GM23338 (cell line): ENCODE data around the gene COL2A1. TPM values are rescaled to one million over a fixed set of nuclear protein-coding genes. Genes with fewer than 3 reads are reported as not detected.

Experiments used
- ATAC-seq: fragments of 200-7000 bp; cut with Tn5 transposase; 3 replicates; pipeline ENCODE4 v1.9.1; 2020
- DNase-seq: peaks from one replicate; pipeline ENCODE4 v3.0.0-alpha.2; 2015; ENCODE audit warnings: low spot score
- H2AFZ ChIP-seq: fragments of 200-600 bp; sonication (generic); 2 replicates; pipeline ENCODE4 v1.8.0; 2016; ENCODE audit warnings: antibody characterized with exemption, mild to moderate bottlenecking, moderate library complexity
- H3F3A ChIP-seq: fragments of 200-600 bp; sonication (generic); replicated peaks from 2 replicates; pipeline ENCODE4 v1.8.0; 2017; ENCODE audit warnings: antibody characterized with exemption, mixed run types, low read depth
- H3K27ac ChIP-seq: fragments of 200-600 bp; sonication (generic); 2 replicates; pipeline ENCODE4 v1.6.1; 2016; ENCODE audit warnings: low read depth
- H3K27me3 ChIP-seq: fragments of 200-600 bp; sonication (generic); 2 replicates; pipeline ENCODE4 v1.8.0; 2016; ENCODE audit warnings: mild to moderate bottlenecking, mixed run types, moderate library complexity; ENCODE audit not compliant: insufficient read depth
- H3K36me3 ChIP-seq: fragments of 200-600 bp; sonication (generic); 2 replicates; pipeline ENCODE4 v1.8.0; 2016; ENCODE audit warnings: mild to moderate bottlenecking; ENCODE audit not compliant: insufficient read depth
- H3K4me1 ChIP-seq: fragments of 200-600 bp; sonication (generic); 2 replicates; pipeline ENCODE4 v1.8.0; 2016; ENCODE audit warnings: mild to moderate bottlenecking, moderate library complexity; ENCODE audit not compliant: insufficient read depth
- H3K4me2 ChIP-seq: fragments of 200-600 bp; sonication (generic); 2 replicates; pipeline ENCODE4 v1.7.1; 2017; ENCODE audit warnings: mixed run types
- H3K4me3 ChIP-seq: fragments of 200-600 bp; sonication (generic); 2 replicates; pipeline ENCODE4 v1.6.1; 2016; ENCODE audit warnings: mixed run types
- H3K79me2 ChIP-seq: fragments of 200-600 bp; sonication (generic); replicated peaks from 2 replicates; pipeline ENCODE4 v1.8.0; 2017; ENCODE audit warnings: mild to moderate bottlenecking; ENCODE audit not compliant: insufficient read depth
- H3K9me2 ChIP-seq: fragments of 200-600 bp; sonication (generic); 2 replicates; pipeline ENCODE4 v1.8.0; 2017; ENCODE audit not compliant: insufficient read depth
- H4K20me1 ChIP-seq: fragments of 200-600 bp; sonication (generic); replicated peaks from 2 replicates; pipeline ENCODE4 v1.8.0; 2017; ENCODE audit warnings: mild to moderate bottlenecking; ENCODE audit not compliant: insufficient read depth
- H3K27ac Mint-ChIP-seq: 2 replicates; pipeline ENCODE4 v1.8.0; 2020; ENCODE audit warnings: inconsistent platforms, mild to moderate bottlenecking, moderate library complexity, mixed read lengths
- H3K27me3 Mint-ChIP-seq: 3 replicates; pipeline ENCODE4 v1.8.0; 2022; ENCODE audit warnings: low read depth, mild to moderate bottlenecking, moderate library complexity, mixed read lengths, inconsistent platforms; ENCODE audit not compliant: insufficient read depth, poor library complexity
- H3K36me3 Mint-ChIP-seq: 3 replicates; pipeline ENCODE4 v1.8.0; 2021; ENCODE audit warnings: low read depth, mild to moderate bottlenecking, inconsistent platforms, moderate library complexity, mixed read lengths
- H3K4me1 Mint-ChIP-seq: 3 replicates; pipeline ENCODE4 v1.8.0; 2020; ENCODE audit warnings: mild to moderate bottlenecking, inconsistent platforms, mixed read lengths
- H3K4me3 Mint-ChIP-seq: 3 replicates; pipeline ENCODE4 v1.8.0; 2021; ENCODE audit warnings: moderate library complexity, mild to moderate bottlenecking, inconsistent platforms, mixed read lengths
- H3K9me3 Mint-ChIP-seq: 3 replicates; pipeline ENCODE4 v1.8.0; 2020; ENCODE audit warnings: moderate library complexity, mild to moderate bottlenecking, inconsistent platforms, mixed read lengths
- CREB1 ChIP-seq: fragments of 250-450 bp; sonication (Bioruptor Pico); IDR thresholded peaks from 2 replicates; pipeline ENCODE4 v1.5.0; 2020; ENCODE audit warnings: low read depth, mild to moderate bottlenecking, moderate library complexity
- CTCF ChIP-seq, 2 experiments: fragments of 200-600 bp in 1 of 2; sonication (generic) in 1 of 2; conservative IDR thresholded peaks; 2 replicates each; pipeline versions ENCODE4 v1.5.1 to v1.6.1; 2016 to 2017; ENCODE audit warnings: antibody characterized with exemption in 2 of 2, low read depth in 2 of 2, mild to moderate bottlenecking in 2 of 2, moderate library complexity in 1 of 2
- EZH2 ChIP-seq: fragments of 200-600 bp; sonication (generic); IDR thresholded peaks from one replicate; pipeline ENCODE4 v1.8.0; 2017; ENCODE audit warnings: antibody characterized with exemption, mild to moderate bottlenecking, low read depth; ENCODE audit not compliant: unreplicated experiment
- EZH2phosphoT487 ChIP-seq: fragments of 200-600 bp; sonication (generic); IDR thresholded peaks from one replicate; pipeline ENCODE4 v1.8.1; 2018; ENCODE audit warnings: antibody characterized with exemption; ENCODE audit not compliant: unreplicated experiment
- NANOG ChIP-seq: IDR thresholded peaks from 2 replicates; pipeline ENCODE4 v1.6.1; 2016; ENCODE audit warnings: antibody characterized with exemption, borderline replicate concordance
- POLR2AphosphoS5 ChIP-seq: IDR thresholded peaks from 2 replicates; pipeline ENCODE4 v1.6.1; 2016; ENCODE audit warnings: antibody characterized with exemption, low read depth
- ZNF114 ChIP-seq: fragments of 250-450 bp; sonication (Bioruptor Pico); IDR thresholded peaks from 2 replicates; pipeline ENCODE4 v1.5.0; 2020; ENCODE audit warnings: mild to moderate bottlenecking, moderate library complexity
- ZNF331 ChIP-seq: fragments of 250-450 bp; sonication (Bioruptor Pico); IDR thresholded peaks from 2 replicates; pipeline ENCODE4 v1.5.0; 2020; ENCODE audit warnings: low read depth, mild to moderate bottlenecking, moderate library complexity
- ZNF462 ChIP-seq: fragments of 250-450 bp; sonication (Bioruptor Pico); IDR thresholded peaks from 2 replicates; pipeline ENCODE4 v1.5.0; 2020; ENCODE audit warnings: mild to moderate bottlenecking, moderate library complexity
- polyA plus RNA-seq: library from polyadenylated mRNA; unstranded; fragments of >200 nt; fragmentation: Nextera tagmentation; extraction: Ambion mirVana; gene quantifications from 2 replicates; pipeline ENCODE4 v1.2.1, GENCODE V29; 2016
- total RNA-seq: library from RNA; depleted of rRNA; stranded (reverse); fragments of >200 nt; shearing (Covaris generic); gene quantifications from 2 replicates; pipeline ENCODE4 v1.2.3, GENCODE V29; 2014

Gene COL2A1
- total and polyA plus RNA-seq, 2 experiments from 2014 or later = 7.0 to 24.6 TPM

GRCh38 chr12:48034835-48035805 lies 30.8 kb upstream of the COL2A1 start (continued):
- TF ChIP-seq POLR2AphosphoS5 = no peak
- TF ChIP-seq ZNF462 (CRISPR knock-in tag) = no peak
- no peak for TF ChIP-seq ZNF114 (CRISPR knock-in tag)
- no peak for TF ChIP-seq NANOG
- no peak for TF ChIP-seq EZH2phosphoT487
- TF ChIP-seq ZNF331 (CRISPR knock-in tag) = no peak
- no peak for TF ChIP-seq CREB1 (CRISPR knock-in tag)
- no peak for TF ChIP-seq EZH2

- Histone ChIP-seq H3K36me3 (no peaks in the 10 kb centered on the region), H3K4me2 (no peak overlapping the region), H4K20me1 (peaks cover 4% of the 10 kb centered on the region; the same call in 1 of the 2 replicates), H2AFZ (no peak overlapping the region), H3K27ac (no peak overlapping the region), H3F3A (no peaks in the 10 kb centered on the region), H3K27me3 (peaks cover 90% of the 10 kb centered on the region), H3K9me2 (peaks cover 15% of the 10 kb centered on the region), H3K79me2 (no peaks in the 10 kb centered on the region), H3K4me3 (no peak overlapping the region), H3K4me1 (peaks cover 22% of the 10 kb centered on the region)
- Mint-ChIP-seq H3K9me3 (no peaks in the 10 kb centered on the region), H3K27ac (no peak overlapping the region), H3K4me1 (peaks cover 38% of the 10 kb centered on the region), H3K36me3 (no peaks in the 10 kb centered on the region), H3K27me3 (peaks cover 71% of the 10 kb centered on the region), H3K4me3 (no peak overlapping the region)
- DNase-seq (no peak), ATAC-seq (no peak)
- TF ChIP-seq EZH2 (no peak), CTCF (conservative IDR thresholded peaks at IDR 0.05; ENCODE audit: low read depth in 2 of 2) (no peak), NANOG (no peak)
Measured at GRCh38 chr12:48033451-48033850, 29.2 kb upstream of the COL2A1 start.
